ENCODE measurements around the gene HECTD3.

DNA sequence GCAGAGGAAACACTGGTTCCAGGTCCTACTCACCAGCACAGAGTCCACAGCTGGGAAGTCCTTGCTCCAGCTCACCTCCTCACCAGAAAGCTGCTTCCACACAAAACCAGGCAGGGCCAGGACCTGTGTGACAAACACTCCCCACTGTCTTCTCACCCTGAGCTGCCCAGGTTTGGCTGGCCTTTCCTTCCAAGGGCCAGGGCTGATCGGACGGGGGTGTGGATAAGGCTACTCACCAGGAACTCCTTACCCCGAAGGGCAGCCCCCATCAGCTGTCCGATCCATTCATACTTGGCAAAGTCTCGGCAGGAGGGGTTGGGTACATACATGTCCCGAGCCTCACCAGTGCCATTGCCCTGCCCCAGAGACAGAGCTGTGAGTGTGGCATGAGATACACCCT, 5.4 kb downstream of the HECTD3 start:
- TF ChIP-seq CTCF (conservative IDR thresholded peaks at IDR 0.05 in 1 of 2, IDR thresholded peaks at IDR 0.05 in 1 of 2; ENCODE audit: extremely low read depth in 1 of 2, insufficient read depth in 1 of 2, low read depth in 1 of 2, low read length in 2 of 2) = no peak
- TF ChIP-seq EZH2 (IDR thresholded peaks at IDR 0.05; ENCODE audit: borderline replicate concordance, low read length) = no peak

Data from mammary epithelial cell (primary cell).